HUES48 (cell line): ENCODE results near the gene KCNK18.
A peak's percentile ranks its signal among the peaks of the same experiment; 100 is the strongest.
"Not testable (repeated sequence)": the region's sequence is repeated elsewhere in the genome, so short reads cannot be mapped to it uniquely, and the experiment has no call there.

Experiments used
- H3K27ac ChIP-seq: one replicate; pipeline ENCODE4 v1.7.0; 2013; ENCODE audit warnings: low read depth, low read length, inconsistent platforms
- H3K27me3 ChIP-seq: 2 replicates; pipeline ENCODE4 v1.6.1; 2013; ENCODE audit warnings: mild to moderate bottlenecking, low read length; ENCODE audit not compliant: control insufficient read depth, insufficient read depth
- H3K36me3 ChIP-seq: 2 replicates; pipeline ENCODE4 v1.6.1; 2013; ENCODE audit warnings: low read length; ENCODE audit not compliant: control insufficient read depth, insufficient read depth
- H3K4me1 ChIP-seq: 2 replicates; pipeline ENCODE4 v1.6.1; 2013; ENCODE audit warnings: mild to moderate bottlenecking, low read length; ENCODE audit not compliant: control insufficient read depth, insufficient read depth
- H3K4me3 ChIP-seq: 2 replicates; pipeline ENCODE4 v1.5.1; 2013; ENCODE audit warnings: mild to moderate bottlenecking, low read depth, low read length
- H3K9ac ChIP-seq: 2 replicates; pipeline ENCODE4 v1.6.1; 2013; ENCODE audit warnings: mild to moderate bottlenecking, low read depth, low read length, moderate library complexity
- H3K9me3 ChIP-seq: 2 replicates; pipeline ENCODE4 v1.6.1; 2013; ENCODE audit warnings: low read length; ENCODE audit not compliant: control insufficient read depth, insufficient read depth

The KCNK18 gene

GRCh38 chr10:117175215-117175900 lies 21.9 kb upstream of the KCNK18 start:
- no peak overlapping the region for H3K9ac ChIP-seq

GRCh38 chr10:117175901-117176534 lies 21.3 kb upstream of the KCNK18 start:
- H3K9me3 ChIP-seq = no peaks in the 10 kb centered on the region
- peaks cover 57% of the 10 kb centered on the region for H3K27me3 ChIP-seq
- no peak overlapping the region for H3K27ac ChIP-seq
- H3K4me1 ChIP-seq = peaks cover 12% of the 10 kb centered on the region; the same call in 1 of the 2 replicates
- no peaks in the 10 kb centered on the region for H3K36me3 ChIP-seq
- H3K9ac ChIP-seq = no peak overlapping the region
- H3K4me3 ChIP-seq = peak overlapping the region; percentile 66

More at GRCh38 chr10:117175215-117175900, 21.9 kb upstream of the KCNK18 start:
- Histone ChIP-seq H3K4me3 (peak overlapping the region; percentile 66), H3K4me1 (peaks cover 12% of the 10 kb centered on the region; the same call in 1 of the 2 replicates), H3K9me3 (no peaks in the 10 kb centered on the region), H3K27me3 (peaks cover 64% of the 10 kb centered on the region), H3K27ac (no peak overlapping the region), H3K36me3 (no peaks in the 10 kb centered on the region)

- Histone ChIP-seq H3K4me3 (no peak overlapping the region), H3K27ac (no peak overlapping the region), H3K4me1 (peaks cover 6% of the 10 kb centered on the region; the same call in 1 of the 2 replicates), H3K36me3 (no peaks in the 10 kb centered on the region), H3K27me3 (peaks cover 36% of the 10 kb centered on the region), H3K9me3 (no peaks in the 10 kb centered on the region), H3K9ac (no peak overlapping the region)
Measured at GRCh38 chr10:117178190-117178589, 19.1 kb upstream of the KCNK18 start.

- Histone ChIP-seq H3K27me3 (peaks cover 9% of the 10 kb centered on the region), H3K27ac (no peak overlapping the region), H3K9ac (no peak overlapping the region), H3K36me3 (no peaks in the 10 kb centered on the region), H3K9me3 (no peaks in the 10 kb centered on the region; the same call in 1 of the 2 replicates), H3K4me1 (no peaks in the 10 kb centered on the region), H3K4me3 (no peak overlapping the region)
Measured at GRCh38 chr10:117184296-117184695, 13.0 kb upstream of the KCNK18 start.

- no peaks in the 10 kb centered on the region for H3K36me3 ChIP-seq
- H3K27me3 ChIP-seq = peaks cover 9% of the 10 kb centered on the region
- H3K4me3 ChIP-seq = no peak overlapping the region
- H3K9me3 ChIP-seq = no peaks in the 10 kb centered on the region; the same call in 1 of the 2 replicates
- no peaks in the 10 kb centered on the region for H3K4me1 ChIP-seq
- no peak overlapping the region for H3K27ac ChIP-seq
- no peak overlapping the region for H3K9ac ChIP-seq
Measured at GRCh38 chr10:117184821-117185220, 12.5 kb upstream of the KCNK18 start.

GRCh38 chr10:117185817-117186216 lies 11.5 kb upstream of the KCNK18 start:
- not testable (repeated sequence) for H3K27ac ChIP-seq, H3K9ac ChIP-seq

GRCh38 chr10:117186832-117187615 lies 10.3 kb upstream of the KCNK18 start:
- peaks cover 4% of the 10 kb centered on the region; the same call in 1 of the 2 replicates for H3K27me3 ChIP-seq
- H3K36me3 ChIP-seq = no peaks in the 10 kb centered on the region
- H3K4me1 ChIP-seq = no peaks in the 10 kb centered on the region
- H3K27ac ChIP-seq = no peak overlapping the region
- no peak overlapping the region for H3K4me3 ChIP-seq
- H3K9me3 ChIP-seq = no peaks in the 10 kb centered on the region; the same call in 1 of the 2 replicates
- no peak overlapping the region for H3K9ac ChIP-seq

More at GRCh38 chr10:117185817-117186216, 11.5 kb upstream of the KCNK18 start:
- not testable (repeated sequence) for H3K4me1 ChIP-seq, H3K36me3 ChIP-seq, H3K9me3 ChIP-seq, H3K4me3 ChIP-seq, H3K27me3 ChIP-seq

- Histone ChIP-seq H3K9ac (no peak overlapping the region), H3K4me1 (no peaks in the 10 kb centered on the region), H3K9me3 (no peaks in the 10 kb centered on the region; the same call in 1 of the 2 replicates), H3K36me3 (no peaks in the 10 kb centered on the region), H3K27ac (no peak overlapping the region), H3K4me3 (no peak overlapping the region), H3K27me3 (peaks cover 4% of the 10 kb centered on the region; the same call in 1 of the 2 replicates)
Measured at GRCh38 chr10:117188371-117188770, 8.9 kb upstream of the KCNK18 start.

GRCh38 chr10:117189557-117189956 lies 7.7 kb upstream of the KCNK18 start:
- H3K4me1 ChIP-seq = no peaks in the 10 kb centered on the region
- H3K36me3 ChIP-seq = no peaks in the 10 kb centered on the region
- no peaks in the 10 kb centered on the region; the same call in 1 of the 2 replicates for H3K9me3 ChIP-seq
- H3K9ac ChIP-seq = no peak overlapping the region
- no peak overlapping the region for H3K27ac ChIP-seq
- H3K4me3 ChIP-seq = no peak overlapping the region
- no peaks in the 10 kb centered on the region for H3K27me3 ChIP-seq

- no peak overlapping the region for H3K9ac ChIP-seq
Measured at GRCh38 chr10:117198088-117198487, 799 bp downstream of the KCNK18 start.

More at GRCh38 chr10:117198088-117198487, 799 bp downstream of the KCNK18 start:
- no peaks in the 10 kb centered on the region for H3K4me1 ChIP-seq
- no peak overlapping the region for H3K4me3 ChIP-seq
- no peaks in the 10 kb centered on the region for H3K27me3 ChIP-seq
- no peaks in the 10 kb centered on the region for H3K36me3 ChIP-seq
- no peak overlapping the region for H3K27ac ChIP-seq
- no peaks in the 10 kb centered on the region for H3K9me3 ChIP-seq
